Measurements from ENCODE around the gene RIPK1. TPM values are rescaled to one million over a fixed set of nuclear protein-coding genes. Genes with fewer than 3 reads are reported as not detected.
"Not testable (repeated sequence)": the region's sequence is repeated elsewhere in the genome, so short reads cannot be mapped to it uniquely, and the experiment has no call there.

RIPK1 gene
- total RNA-seq, 1 donor from 2014 or later: 32.7 TPM

DNA sequence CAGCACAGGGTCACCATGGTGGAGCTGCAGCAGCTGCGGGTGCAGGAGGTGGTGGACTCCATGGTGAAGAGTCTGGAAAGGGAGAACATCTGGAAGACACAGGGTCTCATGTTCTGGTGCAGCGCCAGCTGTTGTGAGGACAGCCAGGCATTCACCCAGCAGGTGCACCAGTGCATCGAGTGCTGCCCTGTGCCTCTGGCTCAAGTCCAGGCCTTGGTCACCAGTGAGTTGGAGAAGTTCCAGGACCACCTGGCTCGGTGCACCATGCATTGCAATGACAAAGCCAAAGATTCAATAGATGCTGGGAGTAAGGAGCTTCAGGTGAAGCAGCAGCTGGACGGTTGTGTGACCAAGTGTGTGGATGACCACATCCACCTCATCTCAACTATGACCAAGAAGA lies 22.9 kb upstream of the RIPK1 start:
- DNase-seq (ENCODE audit: extremely low read depth, low read depth, low spot score): no peak

DNA sequence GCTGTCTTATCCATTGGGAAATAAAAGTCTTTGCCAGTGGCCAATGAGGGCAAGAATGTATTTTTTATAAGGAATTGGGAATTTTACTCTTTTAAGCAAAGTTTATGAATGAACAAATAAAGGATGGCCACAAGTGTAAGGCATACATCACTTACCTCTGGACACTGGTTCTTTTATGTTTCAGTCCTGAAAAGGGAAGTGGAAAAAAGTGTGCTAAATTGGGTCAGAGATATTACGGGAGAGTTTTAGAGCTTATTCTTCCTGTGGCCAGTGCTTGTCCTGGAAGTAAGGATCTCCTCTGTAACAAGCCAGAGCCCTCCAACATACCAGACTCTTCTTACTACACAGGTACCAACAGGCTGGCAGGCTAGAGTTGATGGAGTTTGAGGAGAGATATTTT lies 22.5 kb upstream of the RIPK1 start:
- DNase-seq (ENCODE audit: extremely low read depth, low read depth, low spot score): no peak

- DNase-seq (ENCODE audit: extremely low read depth, low read depth, low spot score): no peak
Measured at GRCh38 chr6:3046295-3046694, 22.0 kb upstream of the RIPK1 start.

DNA sequence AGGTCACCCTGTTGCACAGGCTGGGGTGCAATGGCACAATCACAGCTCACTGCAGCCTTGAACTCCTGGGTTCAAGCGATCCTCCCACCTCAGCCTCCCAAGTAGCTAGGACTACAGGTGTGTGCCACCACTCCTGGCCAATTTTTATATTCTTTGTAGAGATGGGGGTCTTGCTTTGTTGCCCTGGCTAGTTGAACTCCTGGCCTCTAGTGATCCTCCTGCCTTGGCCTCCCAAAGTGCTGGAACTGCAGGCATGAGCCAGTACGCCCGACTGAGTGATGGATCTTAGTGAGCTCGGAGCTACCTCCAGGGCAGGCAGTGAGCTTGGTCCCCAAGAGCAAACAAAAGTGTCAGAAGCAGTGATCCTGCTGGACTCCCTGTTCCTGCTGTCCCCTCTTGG lies 20.3 kb upstream of the RIPK1 start:
- not testable (repeated sequence) for DNase-seq (ENCODE audit: extremely low read depth, low read depth, low spot score)

DNA sequence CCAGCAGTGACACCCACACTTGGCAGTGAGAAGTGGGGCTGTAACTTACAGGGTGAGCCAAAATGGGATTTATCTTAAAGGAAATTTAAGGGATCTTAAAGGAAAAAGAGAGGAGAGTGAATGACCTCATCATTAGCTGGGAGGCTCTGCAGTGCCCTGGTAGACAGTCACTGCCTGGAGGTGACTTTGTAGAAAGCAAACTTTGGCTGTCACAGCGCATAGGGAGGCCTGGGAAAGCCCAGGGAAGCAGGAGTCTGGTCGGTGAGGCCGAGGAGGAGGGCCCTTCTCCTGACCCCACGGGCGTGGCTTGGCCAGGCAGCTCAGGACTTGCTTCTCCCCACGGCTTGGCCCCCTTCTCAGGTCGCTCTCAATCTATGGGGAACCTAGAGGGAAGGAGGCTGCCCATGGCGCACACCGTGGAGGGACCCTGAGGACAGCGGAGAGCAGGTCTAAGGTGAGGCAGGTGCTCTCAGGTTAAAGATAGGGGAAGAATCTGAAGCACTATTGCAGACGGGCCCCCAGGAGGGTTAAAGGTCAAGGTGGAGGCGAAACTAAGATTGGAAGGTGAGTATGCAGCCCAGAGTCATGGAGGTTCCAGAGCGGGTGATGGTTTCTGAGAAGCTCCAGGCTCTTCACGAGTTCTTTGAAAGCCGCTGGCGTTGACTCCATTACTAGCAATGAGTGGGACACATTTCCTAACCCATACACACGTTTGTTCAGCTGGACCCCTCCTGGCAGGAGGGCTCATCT lies 15.6 kb upstream of the RIPK1 start:
- no peak for DNase-seq (ENCODE audit: extremely low read depth, low read depth, low spot score)

- DNase-seq (ENCODE audit: extremely low read depth, low read depth, low spot score): no peak
Measured at GRCh38 chr6:3053231-3053508, 15.1 kb upstream of the RIPK1 start.

- DNase-seq (ENCODE audit: extremely low read depth, low read depth, low spot score): not testable (repeated sequence)
Measured at GRCh38 chr6:3054229-3055157, 13.8 kb upstream of the RIPK1 start.

DNA sequence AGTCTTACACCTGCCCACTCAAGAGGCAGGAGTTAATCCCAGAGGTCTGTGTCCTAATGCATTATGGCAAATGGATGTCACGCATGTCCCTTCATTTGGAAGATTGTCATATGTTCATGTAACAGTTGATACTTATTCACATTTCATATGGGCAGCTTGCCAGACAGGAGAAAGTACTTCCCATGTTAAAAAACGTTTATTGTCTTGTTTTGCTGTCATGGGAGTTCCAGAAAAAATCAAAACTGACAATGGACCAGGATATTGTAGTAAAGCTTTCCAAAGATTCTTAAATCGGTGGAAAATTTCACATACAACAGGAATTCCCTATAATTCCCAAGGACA lies 13.2 kb upstream of the RIPK1 start:
- DNase-seq (ENCODE audit: extremely low read depth, low read depth, low spot score): not testable (repeated sequence)

- no peak for DNase-seq (ENCODE audit: extremely low read depth, low read depth, low spot score)
Measured at GRCh38 chr6:3057063-3057770, 11.1 kb upstream of the RIPK1 start.

DNA sequence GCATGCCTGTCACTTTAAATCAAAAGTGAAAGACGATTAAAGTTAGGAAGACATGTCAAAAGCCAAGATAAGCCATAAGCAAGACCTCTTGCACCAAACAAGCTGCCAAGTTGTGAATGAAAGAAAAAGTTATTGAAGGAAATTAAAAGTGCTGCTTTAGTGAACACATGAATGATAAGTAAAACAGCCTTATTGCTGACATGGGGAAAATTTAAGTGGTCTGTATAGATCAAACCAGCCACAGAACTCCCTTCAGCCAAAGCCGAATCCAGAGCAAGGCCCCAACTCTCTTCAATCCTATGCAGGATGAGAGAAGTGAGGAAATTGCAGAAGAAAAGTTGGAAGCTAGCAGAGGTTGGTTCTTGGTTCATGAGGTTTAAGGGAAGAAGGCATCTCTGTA lies 9.3 kb upstream of the RIPK1 start:
- no peak for DNase-seq (ENCODE audit: extremely low read depth, low read depth, low spot score)

GRCh38 chr6:3060092-3060491 lies 8.2 kb upstream of the RIPK1 start:
- not testable (repeated sequence) for DNase-seq (ENCODE audit: extremely low read depth, low read depth, low spot score)

- DNase-seq (ENCODE audit: extremely low read depth, low read depth, low spot score): no peak
Measured at GRCh38 chr6:3061501-3061941, 6.8 kb upstream of the RIPK1 start.

- not testable (repeated sequence) for DNase-seq (ENCODE audit: extremely low read depth, low read depth, low spot score)
Measured at GRCh38 chr6:3063340-3063732, 5.0 kb upstream of the RIPK1 start.

DNA sequence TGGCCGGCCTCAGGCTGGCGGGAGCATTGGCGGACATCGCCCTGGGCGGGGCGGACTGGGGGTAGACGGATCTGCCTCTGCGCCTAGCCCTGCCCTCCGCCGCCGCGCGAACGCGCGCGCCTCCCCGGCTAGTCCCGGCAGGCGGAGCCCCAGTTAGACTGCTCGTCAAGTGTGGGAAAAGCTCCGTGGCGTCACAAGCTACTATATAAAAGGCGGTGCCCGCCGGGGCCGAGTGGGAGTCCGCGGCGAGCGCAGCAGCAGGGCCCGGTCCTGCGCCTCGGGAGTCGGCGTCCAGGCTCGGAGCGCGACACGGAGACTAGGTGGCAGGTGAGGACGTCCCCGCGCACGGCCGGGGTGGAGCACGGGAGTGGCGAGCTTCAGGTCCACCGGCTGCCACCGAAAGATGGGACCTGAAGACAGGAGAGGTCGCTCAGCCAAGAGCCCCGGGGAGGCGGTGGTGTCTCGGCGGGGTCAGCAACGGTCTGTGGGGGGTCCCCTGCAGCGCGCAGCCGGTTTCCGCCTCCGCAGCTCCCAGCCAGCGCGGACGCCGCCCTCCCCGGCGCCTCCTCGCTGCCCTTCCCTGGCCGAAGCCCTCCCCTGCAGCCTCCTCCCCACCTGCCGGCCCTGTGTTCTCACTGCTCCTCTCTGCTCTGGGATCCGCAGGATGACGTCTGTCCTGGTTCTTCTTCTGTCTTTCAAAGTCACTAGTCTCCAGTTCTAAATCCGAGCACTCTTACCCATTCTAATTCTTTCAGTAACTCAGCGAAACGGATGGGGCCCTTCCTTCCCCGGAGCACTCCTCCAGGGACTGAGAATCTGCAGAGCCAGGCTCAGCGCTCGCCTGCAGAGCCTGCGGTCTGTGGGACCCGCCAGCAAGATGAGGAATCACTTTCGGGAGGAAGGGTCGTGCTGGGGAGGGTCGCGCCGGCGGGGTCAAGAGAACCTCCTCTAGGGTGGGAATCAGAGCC lies 4.3 kb upstream of the RIPK1 start:
- DNase-seq (ENCODE audit: extremely low read depth, low read depth, low spot score): no peak

DNA sequence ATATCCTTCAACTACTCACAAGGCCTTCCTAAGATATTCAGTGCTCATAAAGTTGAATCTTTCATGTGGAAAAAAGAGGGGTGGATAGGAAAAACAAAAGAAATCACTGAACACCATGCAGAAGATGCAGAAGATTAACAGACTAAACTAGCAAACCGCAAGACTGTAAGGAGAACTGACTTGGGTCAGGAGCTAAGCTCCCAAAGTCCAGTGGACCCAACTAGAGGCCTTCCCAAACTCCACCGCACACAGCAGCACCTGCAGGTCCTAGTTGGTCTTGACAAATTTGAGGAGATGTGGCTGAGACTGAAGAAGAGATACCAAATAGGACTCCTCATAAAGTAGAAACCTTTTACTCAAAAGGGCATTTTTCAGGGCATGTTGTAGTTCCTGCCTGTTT lies 3.3 kb downstream of the RIPK1 start:
- DNase-seq (ENCODE audit: extremely low read depth, low read depth, low spot score): no peak

DNA sequence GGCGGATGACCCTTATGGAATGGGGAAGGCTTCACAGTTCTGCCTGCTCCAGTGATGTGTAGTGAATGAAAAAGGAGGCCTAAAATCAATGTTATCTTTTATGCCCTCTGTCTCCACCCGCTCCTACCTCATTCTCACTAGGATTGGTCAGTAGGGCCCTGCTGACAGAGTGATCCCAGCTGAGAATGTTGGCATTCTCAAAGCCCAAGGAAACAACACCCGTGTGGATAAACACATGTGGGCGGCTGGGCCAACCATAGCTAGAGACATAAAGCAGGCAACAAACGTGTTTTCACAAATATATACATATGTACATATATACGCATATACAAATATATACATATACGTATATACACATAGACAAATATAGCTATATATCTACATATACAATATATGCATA lies 4.5 kb downstream of the RIPK1 start:
- DNase-seq (ENCODE audit: extremely low read depth, low read depth, low spot score): no peak

GRCh38 chr6:3073382-3073781 lies 5.1 kb downstream of the RIPK1 start:
- no peak for DNase-seq (ENCODE audit: extremely low read depth, low read depth, low spot score)

DNA sequence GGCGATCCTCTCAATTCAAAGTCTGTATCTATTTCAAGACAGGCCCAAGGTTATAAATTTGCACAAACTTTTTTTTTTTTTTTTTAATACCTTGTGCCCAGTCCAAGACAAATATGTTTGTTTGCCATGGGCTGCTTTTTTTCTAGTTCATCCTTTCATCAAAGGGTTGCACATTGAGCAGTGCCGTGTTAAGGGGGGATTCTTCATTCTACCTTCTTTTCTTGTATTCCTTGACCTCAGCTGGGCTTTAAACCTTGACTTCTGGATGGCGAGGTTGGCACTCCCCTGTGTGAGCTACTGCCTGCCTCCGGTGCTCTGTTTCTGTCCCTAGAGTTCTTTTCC lies 7.4 kb downstream of the RIPK1 start:
- no peak for DNase-seq (ENCODE audit: extremely low read depth, low read depth, low spot score)

DNA sequence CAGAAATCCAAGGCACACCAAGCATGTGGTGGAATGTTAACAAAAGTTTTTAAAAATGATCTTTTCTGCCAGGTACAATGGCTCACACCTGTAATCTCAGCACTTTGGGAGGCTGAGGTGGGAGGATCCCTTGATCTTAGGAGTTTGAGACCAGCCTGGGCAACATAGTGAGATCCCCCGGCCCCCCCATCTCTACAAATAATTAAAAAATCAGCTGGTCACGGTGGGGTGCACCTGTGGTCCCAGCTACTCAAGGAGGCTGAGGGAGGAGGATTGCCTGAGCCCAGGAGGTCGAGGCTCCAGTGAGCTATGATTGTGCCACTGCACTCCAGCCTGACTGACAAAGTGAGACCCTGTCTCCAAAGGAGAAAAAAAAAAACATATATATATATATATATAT lies 8.0 kb downstream of the RIPK1 start:
- DNase-seq (ENCODE audit: extremely low read depth, low read depth, low spot score): no peak

DNA sequence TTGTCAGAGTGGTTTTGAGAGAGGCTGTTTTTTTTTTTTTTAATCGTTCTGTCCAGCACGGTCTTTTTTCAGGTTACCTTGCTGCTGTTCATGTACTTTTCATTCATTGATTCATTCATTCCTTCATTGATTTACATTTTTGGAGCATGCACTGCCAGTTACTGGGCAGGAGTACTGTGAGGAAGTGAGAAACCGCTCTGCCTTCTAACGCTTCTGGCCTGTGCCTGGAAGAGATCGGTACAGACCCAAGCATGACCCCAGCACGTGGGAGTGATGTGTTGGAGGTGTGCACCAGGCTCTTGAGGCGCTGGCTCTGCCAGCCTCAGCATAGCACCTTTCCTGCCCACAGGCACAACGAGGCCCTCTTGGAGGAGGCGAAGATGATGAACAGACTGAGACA lies 9.1 kb downstream of the RIPK1 start:
- DNase-seq (ENCODE audit: extremely low read depth, low read depth, low spot score): no peak

GRCh38 chr6:3078952-3079351 lies 10.7 kb downstream of the RIPK1 start:
- DNase-seq (ENCODE audit: extremely low read depth, low read depth, low spot score): not testable (repeated sequence)

Data from glomerular endothelial cell (primary cell).